Activated B cell treated with CpG ODN at 0.5 μM for 24 hours (primary cell): ENCODE measurements around the gene SLC19A1. TPM values are rescaled to one million over a fixed set of nuclear protein-coding genes. Genes with fewer than 3 reads are reported as not detected.

Source experiments
- ATAC-seq: fragments of 200-7000 bp; cut with Tn5 transposase; one replicate; pipeline ENCODE4 v1.10.0; 2021; ENCODE audit warnings: low read depth, mild to moderate bottlenecking, moderate library complexity
- CTCF ChIA-PET: fragments of 350-600 bp; sonication (Branson Sonifier 250); formaldehyde crosslinking; loops from one replicate; lab custom pipeline; 2021; ENCODE audit warnings: antibody characterized with exemption; lab: Charles Lee
- POLR2A ChIA-PET: fragments of 350-600 bp; sonication (Branson Sonifier 250); formaldehyde crosslinking; loops from one replicate; lab custom pipeline; 2021; ENCODE audit warnings: antibody characterized with exemption; lab: Charles Lee
- DNase-seq: peaks from one replicate; pipeline ENCODE4 v3.0.0; 2022
- H3K27ac Mint-ChIP-seq: one replicate; pipeline ENCODE4 v1.8.0; 2020; ENCODE audit warnings: mixed read lengths
- H3K27me3 Mint-ChIP-seq: one replicate; pipeline ENCODE4 v1.8.0; 2021; ENCODE audit warnings: mixed read lengths
- H3K36me3 Mint-ChIP-seq: one replicate; pipeline ENCODE4 v1.8.0; 2021; ENCODE audit warnings: low read depth, mixed read lengths
- H3K4me1 Mint-ChIP-seq: one replicate; pipeline ENCODE4 v1.8.0; 2021; ENCODE audit warnings: mixed read lengths
- H3K4me3 Mint-ChIP-seq: one replicate; pipeline ENCODE4 v1.8.0; 2020; ENCODE audit warnings: mild to moderate bottlenecking, mixed read lengths
- H3K9me3 Mint-ChIP-seq: one replicate; pipeline ENCODE4 v1.8.0; 2020; ENCODE audit warnings: mixed read lengths
- intact Hi-C: fragments of 100-400 bp; cut with micrococcal nuclease; formaldehyde crosslinking; loops from one replicate; pipeline ENCODE4 v1.15.1; 2024
- total RNA-seq: library from RNA; stranded (reverse); gene quantifications from 2 replicates; pipeline ENCODE4 v1.2.3, GENCODE V29; 2022
- TF ChIP-seq, protein P1 (sequence below): fragments of 200-600 bp; IDR thresholded peaks from one replicate; pipeline ENCODE4 v1.8.0; 2022; ENCODE audit warnings: antibody characterized with exemption, mild to moderate bottlenecking

Gene SLC19A1
- total RNA-seq, 1 donor from 2014 or later: 10.7 TPM

DNA sequence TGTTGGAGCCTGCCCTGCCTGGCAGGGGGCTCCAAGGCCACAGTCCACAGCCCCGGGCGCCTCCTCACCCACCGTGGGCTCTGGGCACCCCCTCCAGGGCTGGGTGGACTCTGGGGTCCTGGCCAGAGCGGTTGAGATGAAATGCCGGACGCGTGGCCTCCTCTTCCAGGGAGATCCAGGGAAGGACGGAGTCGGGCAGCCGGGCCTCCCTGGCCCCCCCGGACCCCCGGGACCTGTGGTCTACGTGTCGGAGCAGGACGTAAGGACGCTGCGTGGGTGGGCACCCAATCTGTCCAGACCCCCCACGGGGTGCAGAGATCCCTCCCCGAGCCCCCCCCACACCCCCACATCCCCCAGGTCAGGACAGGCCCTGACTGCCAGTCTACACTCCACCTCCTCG, 51.2 kb downstream of the SLC19A1 start:
- H3K9me3 Mint-ChIP-seq: no peaks in the 10 kb centered on the region
- ChIA-PET POLR2A (no interaction called here), CTCF (no interaction called here)
- intact Hi-C loops: no loop called here
- H3K27ac Mint-ChIP-seq: no peak overlapping the region
- TF ChIP-seq, protein P1, sequence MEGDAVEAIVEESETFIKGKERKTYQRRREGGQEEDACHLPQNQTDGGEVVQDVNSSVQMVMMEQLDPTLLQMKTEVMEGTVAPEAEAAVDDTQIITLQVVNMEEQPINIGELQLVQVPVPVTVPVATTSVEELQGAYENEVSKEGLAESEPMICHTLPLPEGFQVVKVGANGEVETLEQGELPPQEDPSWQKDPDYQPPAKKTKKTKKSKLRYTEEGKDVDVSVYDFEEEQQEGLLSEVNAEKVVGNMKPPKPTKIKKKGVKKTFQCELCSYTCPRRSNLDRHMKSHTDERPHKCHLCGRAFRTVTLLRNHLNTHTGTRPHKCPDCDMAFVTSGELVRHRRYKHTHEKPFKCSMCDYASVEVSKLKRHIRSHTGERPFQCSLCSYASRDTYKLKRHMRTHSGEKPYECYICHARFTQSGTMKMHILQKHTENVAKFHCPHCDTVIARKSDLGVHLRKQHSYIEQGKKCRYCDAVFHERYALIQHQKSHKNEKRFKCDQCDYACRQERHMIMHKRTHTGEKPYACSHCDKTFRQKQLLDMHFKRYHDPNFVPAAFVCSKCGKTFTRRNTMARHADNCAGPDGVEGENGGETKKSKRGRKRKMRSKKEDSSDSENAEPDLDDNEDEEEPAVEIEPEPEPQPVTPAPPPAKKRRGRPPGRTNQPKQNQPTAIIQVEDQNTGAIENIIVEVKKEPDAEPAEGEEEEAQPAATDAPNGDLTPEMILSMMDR: no peak
- H3K36me3 Mint-ChIP-seq: no peaks in the 10 kb centered on the region
- no peak overlapping the region for H3K4me3 Mint-ChIP-seq
- no peak for ATAC-seq
- no peaks in the 10 kb centered on the region for H3K4me1 Mint-ChIP-seq
- no peaks in the 10 kb centered on the region for H3K27me3 Mint-ChIP-seq
- DNase-seq: no peak

DNA sequence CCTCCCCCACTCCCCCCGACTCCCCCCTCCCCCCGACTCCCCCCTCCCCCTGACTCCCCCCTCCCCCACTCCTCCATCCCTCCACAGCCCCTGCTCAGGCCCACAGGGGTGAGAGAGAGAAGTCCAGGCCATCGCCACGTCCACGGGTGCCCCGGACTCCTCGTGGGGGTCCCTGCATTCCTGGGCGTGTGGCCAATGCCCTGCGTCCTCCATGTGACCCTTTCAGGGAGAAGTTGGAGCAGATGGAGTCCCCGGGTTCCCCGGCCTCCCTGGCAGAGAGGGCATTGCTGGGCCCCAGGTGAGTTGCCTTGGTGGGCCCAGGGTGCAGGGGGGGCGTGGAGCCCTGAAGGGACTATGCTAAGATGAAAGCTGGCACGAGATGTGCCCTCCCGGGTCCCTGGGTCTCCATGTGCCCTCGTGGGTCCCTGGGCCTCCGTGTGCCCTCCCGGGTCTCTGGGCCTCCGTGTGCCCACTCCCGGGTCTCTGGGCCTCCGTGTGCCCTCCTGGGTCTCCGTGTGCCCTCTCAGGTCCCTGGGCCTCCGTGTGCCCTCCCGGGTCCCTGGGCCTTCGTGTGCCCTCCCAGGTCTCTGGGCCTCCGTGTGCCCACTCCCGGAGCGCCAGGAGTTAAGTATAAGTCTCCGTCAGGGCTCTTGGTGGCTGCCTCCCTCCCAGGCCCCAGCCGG, 52.0 kb downstream of the SLC19A1 start:
- H3K27ac Mint-ChIP-seq: no peak overlapping the region
- H3K9me3 Mint-ChIP-seq: no peaks in the 10 kb centered on the region
- H3K4me1 Mint-ChIP-seq: no peaks in the 10 kb centered on the region
- ChIA-PET POLR2A (no interaction called here), CTCF (no interaction called here)
- no peaks in the 10 kb centered on the region for H3K27me3 Mint-ChIP-seq
- no peak for DNase-seq
- intact Hi-C loops: no loop called here
- TF ChIP-seq, protein P1: no peak
- ATAC-seq: no peak
- no peak overlapping the region for H3K4me3 Mint-ChIP-seq
- no peaks in the 10 kb centered on the region for H3K36me3 Mint-ChIP-seq

DNA sequence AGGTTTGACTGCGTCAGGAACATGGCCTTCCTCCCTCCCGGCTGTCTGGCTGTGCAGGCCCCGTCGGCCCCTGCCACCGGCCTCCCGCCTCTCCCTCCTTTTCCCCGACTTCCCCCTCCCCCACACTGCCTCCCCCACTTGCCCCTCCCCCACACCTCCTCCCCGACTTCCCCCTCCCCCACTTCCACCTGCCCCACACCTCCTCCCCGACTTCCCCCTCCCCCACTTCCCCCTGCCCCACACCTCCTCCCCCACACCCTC, 52.6 kb downstream of the SLC19A1 start:
- no peak overlapping the region for H3K4me3 Mint-ChIP-seq
- H3K27me3 Mint-ChIP-seq: no peaks in the 10 kb centered on the region
- TF ChIP-seq, protein P1: no peak
- H3K4me1 Mint-ChIP-seq: no peaks in the 10 kb centered on the region
- H3K9me3 Mint-ChIP-seq: no peaks in the 10 kb centered on the region
- DNase-seq (no peak), ATAC-seq (no peak)
- no peak overlapping the region for H3K27ac Mint-ChIP-seq
- CTCF ChIA-PET: no interaction called here
- intact Hi-C loops: no loop called here
- H3K36me3 Mint-ChIP-seq: no peaks in the 10 kb centered on the region
- POLR2A ChIA-PET: no interaction called here

DNA sequence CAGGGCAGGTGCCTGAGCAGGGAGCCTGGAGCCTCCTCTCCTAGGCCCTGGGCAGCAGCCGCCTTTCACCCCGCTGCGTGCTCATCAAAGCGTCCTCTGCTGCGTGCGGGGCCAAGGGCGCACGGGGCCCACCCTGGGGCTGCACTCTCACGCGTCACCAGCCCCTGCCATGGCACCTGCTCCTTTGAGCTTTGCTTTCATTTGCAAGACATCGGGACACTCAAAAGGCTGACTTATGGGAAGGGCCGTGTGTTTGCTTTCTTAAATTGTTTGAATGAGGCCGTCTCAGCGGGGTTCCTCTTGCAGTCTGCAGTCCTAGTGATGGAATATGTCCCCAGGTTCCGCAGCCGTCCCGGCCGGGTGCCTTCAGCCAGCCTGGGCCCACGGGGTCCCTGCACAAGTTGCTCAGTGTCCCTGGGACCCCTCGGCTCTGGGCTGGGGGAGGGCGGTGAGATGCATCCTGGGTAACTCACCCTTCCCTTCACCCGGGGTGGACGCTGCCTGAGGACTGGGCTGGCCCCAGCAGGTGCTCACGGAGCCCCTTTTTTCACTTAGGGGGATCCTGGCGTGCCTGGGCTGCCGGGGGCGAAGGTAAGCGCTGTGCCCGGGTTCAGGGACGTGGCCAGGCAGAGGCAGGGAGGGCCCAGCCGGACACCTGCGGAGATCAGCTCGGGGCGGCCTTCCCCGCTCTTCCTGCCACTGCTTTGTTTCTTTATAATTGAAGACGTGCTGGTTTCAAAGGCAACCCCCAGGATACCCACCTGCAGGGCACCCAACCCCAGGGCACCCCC, 53.1 kb downstream of the SLC19A1 start:
- H3K4me3 Mint-ChIP-seq: no peak overlapping the region
- ATAC-seq (no peak), DNase-seq (no peak)
- CTCF ChIA-PET: no interaction called here
- POLR2A ChIA-PET: no interaction called here
- H3K27me3 Mint-ChIP-seq: no peaks in the 10 kb centered on the region
- H3K9me3 Mint-ChIP-seq: no peaks in the 10 kb centered on the region
- no peak overlapping the region for H3K27ac Mint-ChIP-seq
- H3K4me1 Mint-ChIP-seq: no peaks in the 10 kb centered on the region
- H3K36me3 Mint-ChIP-seq: no peaks in the 10 kb centered on the region
- TF ChIP-seq, protein P1: no peak
- intact Hi-C loops: no loop called here

DNA sequence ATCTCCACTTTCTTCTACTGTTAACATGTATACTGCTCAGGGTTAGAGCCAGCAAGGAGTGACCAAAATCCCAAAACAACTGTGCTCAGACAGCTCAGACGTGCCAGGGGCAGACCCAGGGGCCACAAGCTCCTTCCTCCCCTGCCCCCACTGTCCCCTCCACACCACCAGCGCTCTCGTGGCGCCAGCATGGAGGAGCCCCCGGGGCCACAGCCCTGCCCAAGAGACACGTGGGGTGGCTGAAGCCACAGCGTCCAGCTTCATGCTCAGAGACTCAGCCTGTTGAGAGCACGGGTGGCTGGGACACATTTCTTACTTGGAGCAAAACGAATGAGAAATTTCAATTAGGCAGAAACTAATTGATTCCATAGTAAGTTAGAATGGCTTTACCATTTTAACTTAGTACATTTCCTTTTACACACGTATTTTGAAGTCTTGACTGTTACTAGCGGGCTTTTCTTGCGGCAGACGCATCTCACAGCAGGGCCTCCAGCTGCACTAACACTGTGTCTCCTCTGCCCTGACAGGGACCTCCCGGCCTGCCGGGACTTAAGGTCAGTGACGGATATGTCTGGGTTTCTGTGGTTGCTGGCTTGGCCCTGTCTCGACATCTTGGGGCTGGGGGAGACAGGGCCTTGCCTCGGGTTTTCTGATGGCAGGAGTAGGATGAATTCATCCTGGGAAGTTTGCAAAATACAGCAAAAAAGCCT, 54.2 kb downstream of the SLC19A1 start:
- Mint-ChIP-seq H3K4me3 (no peak overlapping the region), H3K9me3 (no peaks in the 10 kb centered on the region), H3K4me1 (peaks cover 3% of the 10 kb centered on the region), H3K27ac (no peak overlapping the region), H3K36me3 (no peaks in the 10 kb centered on the region), H3K27me3 (no peaks in the 10 kb centered on the region)
- ChIA-PET POLR2A (no interaction called here), CTCF (no interaction called here)
- no peak for ATAC-seq
- no peak for DNase-seq
- intact Hi-C loops: no loop called here
- TF ChIP-seq, protein P1: no peak
